Measurements from ENCODE around the gene AGRN.

DNA sequence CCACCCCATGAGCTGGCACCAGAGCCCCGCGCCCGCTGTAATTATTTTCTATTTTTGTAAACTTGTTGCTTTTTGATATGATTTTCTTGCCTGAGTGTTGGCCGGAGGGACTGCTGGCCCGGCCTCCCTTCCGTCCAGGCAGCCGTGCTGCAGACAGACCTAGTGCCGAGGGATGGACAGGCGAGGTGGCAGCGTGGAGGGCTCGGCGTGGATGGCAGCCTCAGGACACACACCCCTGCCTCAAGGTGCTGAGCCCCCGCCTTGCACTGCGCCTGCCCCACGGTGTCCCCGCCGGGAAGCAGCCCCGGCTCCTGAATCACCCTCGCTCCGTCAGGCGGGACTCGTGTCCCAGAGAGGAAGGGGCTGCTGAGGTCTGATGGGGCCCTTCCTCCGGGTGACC lies 35.1 kb downstream of the AGRN start:
- no peak for TF ChIP-seq CTCF (IDR thresholded peaks at IDR 0.05)
- TF ChIP-seq POLR2A (IDR thresholded peaks at IDR 0.05): no peak
